SK-N-SH (cell line): ENCODE data around the gene RIN2. TPM values are rescaled to one million over a fixed set of nuclear protein-coding genes. Genes with fewer than 3 reads are reported as not detected.

ENCODE experiments used
- CTCF ChIA-PET: fragments of 300-600, 350-600 bp; formaldehyde crosslinking; extraction: SDS; loops from one replicate; lab custom pipeline; 2021; lab: Yijun Ruan, JAX
- POLR2A ChIA-PET: fragments of 350-600 bp; sonication (Branson Sonifier 250); formaldehyde crosslinking; extraction: SDS; loops from one replicate; lab custom pipeline; 2020; ENCODE audit warnings: antibody characterized with exemption, inconsistent platforms; lab: Yijun Ruan, JAX
- DNase-seq: peaks from one replicate; pipeline ENCODE4 v3.0.0; 2012
- H2AFZ ChIP-seq: fragments of 200-600 bp; sonication (generic); 2 replicates; pipeline ENCODE4 v1.8.1; 2016; ENCODE audit warnings: antibody characterized with exemption, mild to moderate bottlenecking, low read depth
- H3F3A ChIP-seq: fragments of 200-600 bp; sonication (generic); replicated peaks from 2 replicates; pipeline ENCODE3; 2016; ENCODE audit warnings: antibody characterized with exemption, mild to moderate bottlenecking; ENCODE audit not compliant: insufficient read depth
- H3K27ac ChIP-seq, 2 experiments: fragments of 200-500 bp in 1 of 2; fragments of 200-600 bp in 1 of 2; sonication (Bioruptor generic) in 1 of 2; sonication (generic), shearing (Covaris generic) in 1 of 2; 2 replicates each; pipeline versions ENCODE4 v1.5.1 to v1.6.1; 2014 to 2016; ENCODE audit warnings: low read depth in 2 of 2, inconsistent platforms in 1 of 2, low read length in 1 of 2, mild to moderate bottlenecking in 1 of 2, mixed read lengths in 1 of 2
- H3K27me3 ChIP-seq: fragments of 200-600 bp; sonication (generic), shearing (Covaris generic); 2 replicates; pipeline ENCODE4 v1.6.1; 2016; ENCODE audit warnings: mixed run types; ENCODE audit not compliant: insufficient read depth
- H3K36me3 ChIP-seq, 2 experiments: fragments of 200-500 bp in 1 of 2; fragments of 200-600 bp in 1 of 2; sonication (Bioruptor generic) in 1 of 2; sonication (generic) in 1 of 2; replicated peaks in 1 of 2; 2 replicates each; pipeline versions ENCODE3 to v1.5.1; 2014 to 2016; ENCODE audit warnings: low read length in 1 of 2, mild to moderate bottlenecking in 1 of 2; ENCODE audit not compliant: insufficient read depth in 2 of 2, control insufficient read depth in 1 of 2
- H3K4me1 ChIP-seq, 2 experiments: fragments of 200-500 bp in 1 of 2; fragments of 200-600 bp in 1 of 2; sonication (Bioruptor generic) in 1 of 2; sonication (generic), shearing (Covaris generic) in 1 of 2; 2 replicates each; pipeline versions ENCODE4 v1.5.1 to v1.6.1; 2014 to 2016; ENCODE audit warnings: low read depth in 1 of 2, low read length in 1 of 2, mixed run types in 1 of 2; ENCODE audit not compliant: insufficient read depth in 2 of 2, control insufficient read depth in 1 of 2
- H3K4me2 ChIP-seq: fragments of 200-600 bp; sonication (generic), shearing (Covaris generic); 2 replicates; pipeline ENCODE4 v1.6.1; 2017; ENCODE audit warnings: mixed run types
- H3K4me3 ChIP-seq, 2 experiments: fragments of 200-500 bp in 1 of 2; fragments of 200-600 bp in 1 of 2; sonication (Bioruptor generic) in 1 of 2; sonication (generic), shearing (Covaris generic) in 1 of 2; 2 replicates each; pipeline versions ENCODE4 v1.5.1 to v1.8.1; 2014 to 2016; ENCODE audit warnings: low read depth in 2 of 2, inconsistent platforms in 1 of 2, low read length in 1 of 2, mild to moderate bottlenecking in 1 of 2, mixed read lengths in 1 of 2, moderate library complexity in 1 of 2
- H3K79me2 ChIP-seq: fragments of 200-600 bp; sonication (generic); 2 replicates; pipeline ENCODE4 v1.8.1; 2017; ENCODE audit warnings: mild to moderate bottlenecking; ENCODE audit not compliant: insufficient read depth
- H3K9ac ChIP-seq: fragments of 200-600 bp; sonication (generic); 2 replicates; pipeline ENCODE4 v1.6.1; 2017; ENCODE audit warnings: mixed run types
- H3K9me2 ChIP-seq: fragments of 200-600 bp; sonication (generic); 2 replicates; pipeline ENCODE4 v1.6.1; 2017; ENCODE audit warnings: mixed run types
- H3K9me3 ChIP-seq: fragments of 200-600 bp; sonication (generic); 2 replicates; pipeline ENCODE4 v1.6.1; 2017; ENCODE audit warnings: mixed run types, mild to moderate bottlenecking, moderate library complexity
- H4K20me1 ChIP-seq: fragments of 200-600 bp; sonication (generic); 2 replicates; pipeline ENCODE4 v1.6.1; 2017; ENCODE audit warnings: mild to moderate bottlenecking, mixed run types; ENCODE audit not compliant: insufficient read depth
- CHD2 ChIP-seq: fragments of 150-350 bp; IDR thresholded peaks from 2 replicates; pipeline ENCODE4 v1.6.1; 2018; ENCODE audit warnings: low read length; ENCODE audit not compliant: partially characterized antibody
- EP300 ChIP-seq, 2 experiments: IDR thresholded peaks; 2 replicates each; pipeline versions ENCODE4 v1.4.0 to v1.6.1; 2012; ENCODE audit warnings: borderline replicate concordance in 1 of 2, low read depth in 1 of 2, low read length in 1 of 2
- FOSL2 ChIP-seq: IDR thresholded peaks from 2 replicates; pipeline ENCODE4 v1.4.0; 2012; ENCODE audit warnings: low read depth, mild to moderate bottlenecking, moderate library complexity, borderline replicate concordance
- FOXM1 ChIP-seq: IDR thresholded peaks from 2 replicates; pipeline ENCODE4 v1.4.0; 2012; ENCODE audit warnings: low read depth, mild to moderate bottlenecking
- GATA2 ChIP-seq: sonication (generic); formaldehyde crosslinking; IDR thresholded peaks from 2 replicates; pipeline ENCODE4 v1.5.0; 2020; ENCODE audit warnings: mild to moderate bottlenecking, missing genetic modification reagents
- JUND ChIP-seq: IDR thresholded peaks from 2 replicates; pipeline ENCODE4 v1.4.0; 2012
- MEF2A ChIP-seq: IDR thresholded peaks from 2 replicates; pipeline ENCODE4 v1.4.0; 2012; ENCODE audit warnings: low read depth, borderline replicate concordance
- NFIC ChIP-seq: IDR thresholded peaks from 2 replicates; pipeline ENCODE4 v1.4.0; 2012; ENCODE audit warnings: borderline replicate concordance
- NRF1 ChIP-seq: IDR thresholded peaks from 2 replicates; pipeline ENCODE4 v1.6.1; 2012; ENCODE audit warnings: low read depth, mild to moderate bottlenecking, low read length
- RAD21 ChIP-seq: IDR thresholded peaks from 2 replicates; pipeline ENCODE4 v1.6.1; 2012; ENCODE audit warnings: mild to moderate bottlenecking, low read length
- RCOR1 ChIP-seq: fragments of 150-350 bp; IDR thresholded peaks from 2 replicates; pipeline ENCODE4 v1.6.1; 2017; ENCODE audit warnings: antibody characterized with exemption, low read length
- RXRA ChIP-seq: IDR thresholded peaks from 2 replicates; pipeline ENCODE4 v1.4.0; 2012; ENCODE audit warnings: low read depth, mild to moderate bottlenecking, borderline replicate concordance
- SIN3A ChIP-seq: IDR thresholded peaks from 2 replicates; pipeline ENCODE4 v1.6.1; 2012; ENCODE audit warnings: low read depth, mild to moderate bottlenecking, low read length, moderate library complexity, borderline replicate concordance
- TCF12 ChIP-seq: IDR thresholded peaks from 2 replicates; pipeline ENCODE4 v1.4.0; 2012
- WGBS: methylation state at CpG from one replicate; pipeline ENCODE4 v1.1.6; 2017; ENCODE audit warnings: low lambda C conversion rate; 5-methylcytosine and 5-hydroxymethylcytosine counted together
- polyA plus RNA-seq, 3 experiments: library from polyadenylated mRNA; depleted of rRNA; stranded (reverse); fragments of >200 nt; gene quantifications; 2 replicates each; pipeline ENCODE4 v1.2.3, GENCODE V29; 2012
- TF ChIP-seq, protein P1 (sequence below): IDR thresholded peaks from 2 replicates; pipeline ENCODE4; 2012
- TF ChIP-seq, protein P2 (sequence below): IDR thresholded peaks from 2 replicates; pipeline ENCODE4 v1.4.0; 2012; ENCODE audit warnings: low read depth
- TF ChIP-seq, protein P3 (sequence below): fragments of 150-350 bp; IDR thresholded peaks from 2 replicates; pipeline ENCODE4 v1.6.1; 2016; ENCODE audit warnings: mild to moderate bottlenecking, low read depth, low read length
- TF ChIP-seq, protein P4 (sequence below): IDR thresholded peaks from 2 replicates; pipeline ENCODE4 v1.6.1; 2012; ENCODE audit warnings: mild to moderate bottlenecking, low read depth, low read length, moderate library complexity
- TF ChIP-seq, protein P5 (sequence below): IDR thresholded peaks from 2 replicates; pipeline ENCODE4 v1.4.0; 2012; ENCODE audit warnings: low read depth, borderline replicate concordance

Gene RIN2
- polyA plus RNA-seq, 1 of the 3 experiments (the other 2 are of a cell fraction), result 6.8 TPM

DNA sequence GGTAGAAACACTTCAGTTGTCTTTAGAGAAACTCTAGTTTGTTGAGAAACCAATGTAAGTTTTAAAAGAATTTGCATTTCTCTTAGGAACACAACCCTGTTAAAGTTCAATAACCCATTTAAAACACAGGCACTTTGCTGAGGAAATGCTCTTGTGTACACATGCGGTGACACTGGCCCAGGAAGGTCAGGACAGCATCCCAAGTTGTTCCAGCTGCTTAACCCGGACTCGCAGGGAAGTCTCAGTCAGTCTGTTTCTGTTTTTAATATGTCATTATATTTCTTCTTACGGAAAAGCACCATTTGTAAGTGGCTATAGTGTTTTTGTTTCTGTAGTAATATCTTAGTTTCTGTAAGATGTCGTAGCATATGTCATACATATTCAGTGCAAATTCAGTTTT is 36.9 kb downstream of the RIN2 start:
- no peaks in the 10 kb centered on the region for H3K9me3 ChIP-seq
- TF ChIP-seq NFIC (no peak), SIN3A (no peak), FOXM1 (no peak), MEF2A (no peak), CHD2 (no peak), JUND (no peak), RAD21 (no peak), RCOR1 (no peak), GATA2 (CRISPR knock-in tag) (no peak), EP300 (IDR thresholded peaks at IDR 0.05; ENCODE audit: borderline replicate concordance in 1 of 2, low read depth in 1 of 2, low read length in 1 of 2) (no peak), RXRA (no peak), NRF1 (no peak), TCF12 (no peak), FOSL2 (no peak)
- TF ChIP-seq, protein P1, sequence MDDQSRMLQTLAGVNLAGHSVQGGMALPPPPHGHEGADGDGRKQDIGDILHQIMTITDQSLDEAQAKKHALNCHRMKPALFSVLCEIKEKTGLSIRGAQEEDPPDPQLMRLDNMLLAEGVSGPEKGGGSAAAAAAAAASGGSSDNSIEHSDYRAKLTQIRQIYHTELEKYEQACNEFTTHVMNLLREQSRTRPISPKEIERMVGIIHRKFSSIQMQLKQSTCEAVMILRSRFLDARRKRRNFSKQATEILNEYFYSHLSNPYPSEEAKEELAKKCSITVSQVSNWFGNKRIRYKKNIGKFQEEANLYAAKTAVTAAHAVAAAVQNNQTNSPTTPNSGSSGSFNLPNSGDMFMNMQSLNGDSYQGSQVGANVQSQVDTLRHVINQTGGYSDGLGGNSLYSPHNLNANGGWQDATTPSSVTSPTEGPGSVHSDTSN, result no peak
- TF ChIP-seq, protein P2, sequence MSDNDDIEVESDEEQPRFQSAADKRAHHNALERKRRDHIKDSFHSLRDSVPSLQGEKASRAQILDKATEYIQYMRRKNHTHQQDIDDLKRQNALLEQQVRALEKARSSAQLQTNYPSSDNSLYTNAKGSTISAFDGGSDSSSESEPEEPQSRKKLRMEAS, result no peak
- TF ChIP-seq, protein P3, sequence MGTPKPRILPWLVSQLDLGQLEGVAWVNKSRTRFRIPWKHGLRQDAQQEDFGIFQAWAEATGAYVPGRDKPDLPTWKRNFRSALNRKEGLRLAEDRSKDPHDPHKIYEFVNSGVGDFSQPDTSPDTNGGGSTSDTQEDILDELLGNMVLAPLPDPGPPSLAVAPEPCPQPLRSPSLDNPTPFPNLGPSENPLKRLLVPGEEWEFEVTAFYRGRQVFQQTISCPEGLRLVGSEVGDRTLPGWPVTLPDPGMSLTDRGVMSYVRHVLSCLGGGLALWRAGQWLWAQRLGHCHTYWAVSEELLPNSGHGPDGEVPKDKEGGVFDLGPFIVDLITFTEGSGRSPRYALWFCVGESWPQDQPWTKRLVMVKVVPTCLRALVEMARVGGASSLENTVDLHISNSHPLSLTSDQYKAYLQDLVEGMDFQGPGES, result no peak
- TF ChIP-seq, protein P4, sequence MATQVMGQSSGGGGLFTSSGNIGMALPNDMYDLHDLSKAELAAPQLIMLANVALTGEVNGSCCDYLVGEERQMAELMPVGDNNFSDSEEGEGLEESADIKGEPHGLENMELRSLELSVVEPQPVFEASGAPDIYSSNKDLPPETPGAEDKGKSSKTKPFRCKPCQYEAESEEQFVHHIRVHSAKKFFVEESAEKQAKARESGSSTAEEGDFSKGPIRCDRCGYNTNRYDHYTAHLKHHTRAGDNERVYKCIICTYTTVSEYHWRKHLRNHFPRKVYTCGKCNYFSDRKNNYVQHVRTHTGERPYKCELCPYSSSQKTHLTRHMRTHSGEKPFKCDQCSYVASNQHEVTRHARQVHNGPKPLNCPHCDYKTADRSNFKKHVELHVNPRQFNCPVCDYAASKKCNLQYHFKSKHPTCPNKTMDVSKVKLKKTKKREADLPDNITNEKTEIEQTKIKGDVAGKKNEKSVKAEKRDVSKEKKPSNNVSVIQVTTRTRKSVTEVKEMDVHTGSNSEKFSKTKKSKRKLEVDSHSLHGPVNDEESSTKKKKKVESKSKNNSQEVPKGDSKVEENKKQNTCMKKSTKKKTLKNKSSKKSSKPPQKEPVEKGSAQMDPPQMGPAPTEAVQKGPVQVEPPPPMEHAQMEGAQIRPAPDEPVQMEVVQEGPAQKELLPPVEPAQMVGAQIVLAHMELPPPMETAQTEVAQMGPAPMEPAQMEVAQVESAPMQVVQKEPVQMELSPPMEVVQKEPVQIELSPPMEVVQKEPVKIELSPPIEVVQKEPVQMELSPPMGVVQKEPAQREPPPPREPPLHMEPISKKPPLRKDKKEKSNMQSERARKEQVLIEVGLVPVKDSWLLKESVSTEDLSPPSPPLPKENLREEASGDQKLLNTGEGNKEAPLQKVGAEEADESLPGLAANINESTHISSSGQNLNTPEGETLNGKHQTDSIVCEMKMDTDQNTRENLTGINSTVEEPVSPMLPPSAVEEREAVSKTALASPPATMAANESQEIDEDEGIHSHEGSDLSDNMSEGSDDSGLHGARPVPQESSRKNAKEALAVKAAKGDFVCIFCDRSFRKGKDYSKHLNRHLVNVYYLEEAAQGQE, result no peak
- TF ChIP-seq, protein P5, sequence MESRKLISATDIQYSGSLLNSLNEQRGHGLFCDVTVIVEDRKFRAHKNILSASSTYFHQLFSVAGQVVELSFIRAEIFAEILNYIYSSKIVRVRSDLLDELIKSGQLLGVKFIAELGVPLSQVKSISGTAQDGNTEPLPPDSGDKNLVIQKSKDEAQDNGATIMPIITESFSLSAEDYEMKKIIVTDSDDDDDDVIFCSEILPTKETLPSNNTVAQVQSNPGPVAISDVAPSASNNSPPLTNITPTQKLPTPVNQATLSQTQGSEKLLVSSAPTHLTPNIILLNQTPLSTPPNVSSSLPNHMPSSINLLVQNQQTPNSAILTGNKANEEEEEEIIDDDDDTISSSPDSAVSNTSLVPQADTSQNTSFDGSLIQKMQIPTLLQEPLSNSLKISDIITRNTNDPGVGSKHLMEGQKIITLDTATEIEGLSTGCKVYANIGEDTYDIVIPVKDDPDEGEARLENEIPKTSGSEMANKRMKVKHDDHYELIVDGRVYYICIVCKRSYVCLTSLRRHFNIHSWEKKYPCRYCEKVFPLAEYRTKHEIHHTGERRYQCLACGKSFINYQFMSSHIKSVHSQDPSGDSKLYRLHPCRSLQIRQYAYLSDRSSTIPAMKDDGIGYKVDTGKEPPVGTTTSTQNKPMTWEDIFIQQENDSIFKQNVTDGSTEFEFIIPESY, result no peak
- no peaks in the 10 kb centered on the region for H3F3A ChIP-seq
- H3K36me3 ChIP-seq, result peaks cover 0 to 11% of the 10 kb centered on the region in 2 experiments
- ChIA-PET POLR2A (no interaction called here), CTCF (no interaction called here)
- DNase-seq, result no peak
- no peaks in the 10 kb centered on the region for H4K20me1 ChIP-seq
- H3K9me2 ChIP-seq, result no peaks in the 10 kb centered on the region
- H3K27ac ChIP-seq, result no peak overlapping the region
- no peak overlapping the region for H2AFZ ChIP-seq
- H3K27me3 ChIP-seq, result no peaks in the 10 kb centered on the region
- 94% methylated on average over 5 of the region's 5 CpGs for WGBS
- H3K4me1 ChIP-seq, result no peaks in the 10 kb centered on the region
- no peak overlapping the region for H3K4me3 ChIP-seq
- H3K4me2 ChIP-seq, result no peak overlapping the region
- H3K79me2 ChIP-seq, result no peaks in the 10 kb centered on the region
- no peak overlapping the region for H3K9ac ChIP-seq
